DND-41 (cell line): ENCODE results near the gene FOXO3.

ENCODE experiments used
- ATAC-seq: fragments of 200-7000 bp; cut with Tn5 transposase; 3 replicates; pipeline ENCODE4 v1.9.1; 2021; ENCODE audit warnings: low read depth; ENCODE audit not compliant: insufficient read depth
- DNase-seq: peaks from one replicate; pipeline ENCODE4 v3.0.0-alpha.2; 2020
- H2AFZ ChIP-seq: 2 replicates; pipeline ENCODE4 v1.6.0; 2012; ENCODE audit warnings: low read depth, low read length
- H3K27ac ChIP-seq: 2 replicates; pipeline ENCODE4 v1.5.1; 2012; ENCODE audit warnings: low read length, inconsistent platforms
- H3K27me3 ChIP-seq: fragments of 200-600 bp; sonication (generic); 2 replicates; pipeline ENCODE4 v1.6.0; 2012; ENCODE audit warnings: low read length, mild to moderate bottlenecking, inconsistent platforms; ENCODE audit not compliant: insufficient read depth, poor library complexity
- H3K36me3 ChIP-seq: 2 replicates; pipeline ENCODE4 v1.5.1; 2012; ENCODE audit warnings: low read length, inconsistent platforms; ENCODE audit not compliant: insufficient read depth
- H3K4me1 ChIP-seq: 2 replicates; pipeline ENCODE4 v1.5.1; 2012; ENCODE audit warnings: mild to moderate bottlenecking, low read length; ENCODE audit not compliant: insufficient read depth
- H3K4me2 ChIP-seq: 2 replicates; pipeline ENCODE4 v1.6.0; 2012; ENCODE audit warnings: mild to moderate bottlenecking, moderate library complexity, low read length, inconsistent platforms; ENCODE audit not compliant: insufficient read depth
- H3K4me3 ChIP-seq, 2 experiments: fragments of 200-600 bp in 1 of 2; shearing (Covaris generic) in 1 of 2; 2 replicates each; pipeline ENCODE4 v1.5.1; 2012 to 2016; ENCODE audit warnings: inconsistent platforms in 2 of 2, low read length in 2 of 2, mild to moderate bottlenecking in 2 of 2, low read depth in 1 of 2, moderate library complexity in 1 of 2
- H3K79me2 ChIP-seq: 2 replicates; pipeline ENCODE4 v1.6.0; 2012; ENCODE audit warnings: low read length, inconsistent platforms; ENCODE audit not compliant: insufficient read depth
- H3K9ac ChIP-seq: 2 replicates; pipeline ENCODE4 v1.6.0; 2012; ENCODE audit warnings: low read depth, mild to moderate bottlenecking, inconsistent platforms, low read length, moderate library complexity
- H3K9me3 ChIP-seq: 2 replicates; pipeline ENCODE4 v1.5.1; 2012; ENCODE audit warnings: low read length, moderate library complexity, mild to moderate bottlenecking, inconsistent platforms; ENCODE audit not compliant: insufficient read depth, severe bottlenecking
- H4K20me1 ChIP-seq: 2 replicates; pipeline ENCODE4 v1.6.0; 2012; ENCODE audit warnings: low read length; ENCODE audit not compliant: insufficient read depth
- CTCF ChIP-seq: IDR thresholded peaks from 2 replicates; pipeline ENCODE4 v1.5.1; 2012; ENCODE audit warnings: borderline replicate concordance, low read length, moderate library complexity, mild to moderate bottlenecking; ENCODE audit not compliant: poor library complexity, severe bottlenecking; ENCODE audit errors: extremely low read depth
- EZH2 ChIP-seq: IDR thresholded peaks from 3 replicates; pipeline ENCODE4 v1.6.1; 2012; ENCODE audit warnings: borderline replicate concordance, low read depth, mild to moderate bottlenecking, moderate library complexity, low read length, inconsistent platforms; ENCODE audit not compliant: severe bottlenecking

Gene FOXO3

DNA sequence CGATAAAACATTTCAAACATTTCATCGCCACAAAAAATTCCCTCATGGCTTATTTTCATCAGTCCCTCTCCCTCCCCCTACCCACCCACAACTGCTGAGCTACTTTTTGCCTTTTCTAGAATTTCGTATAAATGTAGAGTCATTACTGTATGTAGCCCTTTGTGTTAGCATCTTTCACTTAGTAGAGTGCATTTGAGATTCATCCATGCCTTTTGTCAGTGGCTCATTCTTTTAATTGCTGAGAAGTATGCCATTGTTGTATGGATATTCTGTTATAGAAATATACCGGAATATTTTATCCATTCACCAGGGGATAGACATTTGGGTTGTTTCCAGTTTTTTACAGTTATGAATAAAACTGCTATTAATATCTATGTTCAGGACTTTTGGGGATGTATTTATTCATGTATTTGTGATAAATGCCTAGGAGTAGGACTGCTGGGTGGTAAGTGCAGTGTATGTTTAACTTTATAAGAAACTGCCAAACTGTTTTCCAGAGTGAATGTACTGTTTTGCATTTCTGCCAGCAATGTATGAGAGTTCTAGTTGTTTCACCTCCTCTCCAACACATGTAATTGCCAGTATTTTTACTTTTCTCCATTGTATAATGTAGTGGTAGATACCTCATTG lies 50.4 kb downstream of the FOXO3 start:
- no peak overlapping the region for H2AFZ ChIP-seq
- H3K9ac ChIP-seq: no peak overlapping the region
- H4K20me1 ChIP-seq: peaks cover 14% of the 10 kb centered on the region
- H3K79me2 ChIP-seq: peaks cover 54% of the 10 kb centered on the region
- DNase-seq (no peak), ATAC-seq (no peak)
- no peaks in the 10 kb centered on the region for H3K4me1 ChIP-seq
- no peak for TF ChIP-seq EZH2
- TF ChIP-seq CTCF: no peak
- no peaks in the 10 kb centered on the region for H3K36me3 ChIP-seq
- no peaks in the 10 kb centered on the region for H3K27me3 ChIP-seq
- peaks cover 2% of the 10 kb centered on the region for H3K9me3 ChIP-seq
- H3K27ac ChIP-seq: no peak overlapping the region
- no peak overlapping the region for H3K4me2 ChIP-seq
- H3K4me3 ChIP-seq: no peak overlapping the region

GRCh38 chr6:108612852-108613251 lies 52.1 kb downstream of the FOXO3 start:
- Histone ChIP-seq H3K9ac (no peak overlapping the region), H2AFZ (no peak overlapping the region), H3K4me1 (no peaks in the 10 kb centered on the region), H3K9me3 (peaks cover 2% of the 10 kb centered on the region), H3K36me3 (no peaks in the 10 kb centered on the region), H4K20me1 (peaks cover 9% of the 10 kb centered on the region), H3K79me2 (peaks cover 58% of the 10 kb centered on the region), H3K27ac (no peak overlapping the region), H3K4me3 (no peak overlapping the region), H3K27me3 (no peaks in the 10 kb centered on the region), H3K4me2 (no peak overlapping the region)
- DNase-seq (no peak), ATAC-seq (no peak)
- TF ChIP-seq CTCF (no peak), EZH2 (no peak)

- Histone ChIP-seq H3K4me1 (no peaks in the 10 kb centered on the region), H3K9ac (no peak overlapping the region), H3K36me3 (no peaks in the 10 kb centered on the region), H3K27ac (no peak overlapping the region), H4K20me1 (peaks cover 20% of the 10 kb centered on the region), H3K79me2 (peaks cover 61% of the 10 kb centered on the region), H3K4me3 (no peak overlapping the region), H3K9me3 (peaks cover 2% of the 10 kb centered on the region), H3K4me2 (no peak overlapping the region), H2AFZ (no peak overlapping the region), H3K27me3 (no peaks in the 10 kb centered on the region)
- ATAC-seq: no peak
- no peak for DNase-seq
- TF ChIP-seq CTCF (no peak), EZH2 (no peak)
Observed at GRCh38 chr6:108616544-108616943, 55.8 kb downstream of the FOXO3 start.
